Measurements from ENCODE around the gene SUCO. TPM values are rescaled to one million over a fixed set of nuclear protein-coding genes. Genes with fewer than 3 reads are reported as not detected.

The SUCO gene
- total RNA-seq, 4 donors from 2014 or later = 15.5 to 41.6 (median 25.1) TPM

DNA sequence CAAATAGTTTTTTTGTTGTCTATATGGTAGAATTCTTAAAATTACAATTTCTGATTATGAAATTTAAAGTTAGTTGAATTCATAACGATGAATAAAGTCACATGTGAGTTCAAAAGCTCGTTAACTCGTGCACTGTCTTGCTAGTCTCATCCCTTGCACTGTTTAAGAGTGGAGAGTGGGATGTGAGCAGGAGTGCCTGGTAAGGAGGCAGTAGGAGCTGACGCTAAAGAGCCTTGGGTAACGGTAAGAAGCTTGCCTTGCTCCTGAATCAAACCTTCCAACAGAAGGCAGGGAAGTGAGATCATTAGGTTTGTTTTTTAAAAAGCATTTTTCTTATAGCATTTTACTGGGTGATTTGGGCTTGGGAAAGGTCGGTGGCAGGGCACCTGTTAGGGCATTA lies 123.6 kb downstream of the SUCO start:
- Histone ChIP-seq H3K36me3 (no peaks in the 10 kb centered on the region), H3K4me3 (no peak overlapping the region), H3K9me3 (no peaks in the 10 kb centered on the region), H3K27me3 (no peaks in the 10 kb centered on the region), H3K27ac (no peak overlapping the region), H3K4me1 (no peaks in the 10 kb centered on the region)
- no peak for ATAC-seq
- WGBS, 2 donors (ENCODE audit: low coverage in 1 of 2) = 70 to 87% methylated on average over 6 of the region's 6 CpGs
- TF ChIP-seq EP300 (IDR thresholded peaks at IDR 0.05) (no peak), POLR2AphosphoS5 (IDR thresholded peaks at IDR 0.05) (no peak), POLR2A (IDR thresholded peaks at IDR 0.05) (no peak)
- TF ChIP-seq, protein P1, sequence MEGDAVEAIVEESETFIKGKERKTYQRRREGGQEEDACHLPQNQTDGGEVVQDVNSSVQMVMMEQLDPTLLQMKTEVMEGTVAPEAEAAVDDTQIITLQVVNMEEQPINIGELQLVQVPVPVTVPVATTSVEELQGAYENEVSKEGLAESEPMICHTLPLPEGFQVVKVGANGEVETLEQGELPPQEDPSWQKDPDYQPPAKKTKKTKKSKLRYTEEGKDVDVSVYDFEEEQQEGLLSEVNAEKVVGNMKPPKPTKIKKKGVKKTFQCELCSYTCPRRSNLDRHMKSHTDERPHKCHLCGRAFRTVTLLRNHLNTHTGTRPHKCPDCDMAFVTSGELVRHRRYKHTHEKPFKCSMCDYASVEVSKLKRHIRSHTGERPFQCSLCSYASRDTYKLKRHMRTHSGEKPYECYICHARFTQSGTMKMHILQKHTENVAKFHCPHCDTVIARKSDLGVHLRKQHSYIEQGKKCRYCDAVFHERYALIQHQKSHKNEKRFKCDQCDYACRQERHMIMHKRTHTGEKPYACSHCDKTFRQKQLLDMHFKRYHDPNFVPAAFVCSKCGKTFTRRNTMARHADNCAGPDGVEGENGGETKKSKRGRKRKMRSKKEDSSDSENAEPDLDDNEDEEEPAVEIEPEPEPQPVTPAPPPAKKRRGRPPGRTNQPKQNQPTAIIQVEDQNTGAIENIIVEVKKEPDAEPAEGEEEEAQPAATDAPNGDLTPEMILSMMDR (IDR thresholded peaks at IDR 0.05) = no peak

DNA sequence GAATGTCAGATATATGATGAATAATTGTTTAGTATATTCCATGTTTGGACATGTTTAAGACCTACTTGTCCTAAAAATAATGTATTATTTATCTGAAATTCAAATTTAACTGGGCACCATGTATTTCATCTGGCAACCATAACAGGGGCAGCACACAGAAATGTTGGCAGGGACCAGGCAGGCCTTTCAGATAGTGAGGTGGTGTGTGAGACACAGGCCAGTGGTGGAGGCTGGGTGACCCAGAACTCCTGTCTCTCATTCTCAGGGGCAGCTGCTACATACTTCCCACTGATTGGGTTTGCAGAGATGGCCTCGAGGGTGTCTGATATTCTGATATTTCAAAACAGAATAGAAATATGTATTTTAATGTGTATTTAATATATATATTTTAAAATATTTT lies 124.6 kb downstream of the SUCO start:
- no peak overlapping the region for H3K27ac ChIP-seq
- 60 to 100% methylated on average over 1 of the region's 1 CpG for WGBS, 2 donors (ENCODE audit: low coverage in 1 of 2)
- no peak overlapping the region for H3K4me3 ChIP-seq
- no peaks in the 10 kb centered on the region for H3K27me3 ChIP-seq
- ATAC-seq = no peak
- no peaks in the 10 kb centered on the region for H3K4me1 ChIP-seq
- TF ChIP-seq, protein P1 (IDR thresholded peaks at IDR 0.05) = no peak
- no peak for TF ChIP-seq POLR2AphosphoS5 (IDR thresholded peaks at IDR 0.05)
- TF ChIP-seq EP300 (IDR thresholded peaks at IDR 0.05) = no peak
- TF ChIP-seq POLR2A (IDR thresholded peaks at IDR 0.05) = no peak
- H3K9me3 ChIP-seq = no peaks in the 10 kb centered on the region
- no peaks in the 10 kb centered on the region for H3K36me3 ChIP-seq

DNA sequence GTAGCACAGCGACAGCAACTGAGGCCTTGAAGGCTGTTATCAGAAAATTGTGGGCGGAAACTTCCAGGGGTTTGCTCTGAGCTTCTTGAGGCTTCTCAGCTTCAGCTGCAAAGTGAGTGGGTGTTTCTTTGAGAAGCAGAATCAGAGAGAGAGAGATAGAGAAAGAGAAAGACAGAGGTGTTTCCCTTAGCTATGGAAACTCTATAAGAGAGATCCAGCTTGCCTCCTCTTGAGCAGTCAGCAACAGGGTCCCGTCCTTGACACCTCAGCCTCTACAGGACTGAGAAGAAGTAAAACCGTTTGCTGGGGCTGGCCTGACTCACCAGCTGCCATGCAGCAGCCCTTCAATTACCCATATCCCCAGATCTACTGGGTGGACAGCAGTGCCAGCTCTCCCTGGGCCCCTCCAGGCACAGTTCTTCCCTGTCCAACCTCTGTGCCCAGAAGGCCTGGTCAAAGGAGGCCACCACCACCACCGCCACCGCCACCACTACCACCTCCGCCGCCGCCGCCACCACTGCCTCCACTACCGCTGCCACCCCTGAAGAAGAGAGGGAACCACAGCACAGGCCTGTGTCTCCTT lies 126.0 kb downstream of the SUCO start, which contains the start of gene FASLG:
Gene FASLG (plus strand): TSS at position 233 of the 583 bp plus-strand sequence. CDS start 99 bp downstream, at position 332.
- TF ChIP-seq POLR2A (IDR thresholded peaks at IDR 0.05) (no peak), EP300 (IDR thresholded peaks at IDR 0.05) (no peak), POLR2AphosphoS5 (IDR thresholded peaks at IDR 0.05) (no peak)
- Histone ChIP-seq H3K4me1 (no peaks in the 10 kb centered on the region), H3K36me3 (no peaks in the 10 kb centered on the region), H3K9me3 (no peaks in the 10 kb centered on the region), H3K27me3 (peaks cover 6% of the 10 kb centered on the region), H3K27ac (no peak within 1 kb of the TSS), H3K4me3 (no peak within 1 kb of the TSS)
- no peak for ATAC-seq
- 81 to 90% methylated on average over 2 to 9 of the region's 11 CpGs for WGBS, 2 donors (ENCODE audit: low coverage in 1 of 2)

DNA sequence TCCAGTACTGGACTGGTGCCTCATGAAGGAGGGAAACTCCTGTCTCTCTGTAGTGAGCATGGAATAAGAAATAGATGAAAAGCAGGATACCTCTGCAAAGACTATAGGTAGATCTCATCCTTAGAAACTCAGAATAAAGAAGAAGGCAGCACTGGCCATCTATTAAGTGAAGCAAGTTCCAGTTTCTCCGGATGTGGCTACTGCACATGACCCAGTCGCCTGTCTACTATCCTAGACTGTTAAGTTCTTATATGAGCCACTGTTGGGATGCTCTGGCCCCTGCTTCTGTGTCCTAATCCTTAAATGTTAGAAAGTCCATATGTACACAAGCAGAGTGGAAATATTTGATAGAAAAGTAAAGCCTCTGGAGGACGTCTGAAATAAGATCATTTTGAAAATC lies 128.2 kb downstream of the SUCO start:
- Histone ChIP-seq H3K36me3 (no peaks in the 10 kb centered on the region), H3K27me3 (peaks cover 6% of the 10 kb centered on the region), H3K4me3 (no peak overlapping the region), H3K9me3 (no peaks in the 10 kb centered on the region), H3K4me1 (no peaks in the 10 kb centered on the region), H3K27ac (no peak overlapping the region)
- TF ChIP-seq EP300 (IDR thresholded peaks at IDR 0.05) (no peak), POLR2A (IDR thresholded peaks at IDR 0.05) (no peak), POLR2AphosphoS5 (IDR thresholded peaks at IDR 0.05) (no peak)
- TF ChIP-seq, protein P1 (IDR thresholded peaks at IDR 0.05) = no peak
- WGBS, 2 donors (ENCODE audit: low coverage in 1 of 2) = 71 to 75% methylated on average over 3 of the region's 3 CpGs
- ATAC-seq = no peak

Small RNAs within 50 kb of the gene (small RNA-seq; reads per million reads assigned to genes)
- gene RNU6-693P = 0 reads per million in 4 donors

Other genes with a start within 250 kb of the SUCO start
- not detected for gene C1orf105, start 112.5 kb upstream of the SUCO start, total RNA-seq
- 10 to 100 TPM; 23.3 to 26.3 (median 25.8) TPM for gene PIGC, start 89.1 kb upstream of the SUCO start, total RNA-seq
- gene FASLG, start 126.0 kb downstream of the SUCO start, total RNA-seq = not detected

All from gastroesophageal sphincter (tissue), 4 donors.